ENCODE measurements around the gene GLUL. TPM values are rescaled to one million over a fixed set of nuclear protein-coding genes. Genes with fewer than 3 reads are reported as not detected.

Gene GLUL
- total RNA-seq, 4 donors from 2014 or later, result 5,859 to 11,803 (median 7,908) TPM

DNA sequence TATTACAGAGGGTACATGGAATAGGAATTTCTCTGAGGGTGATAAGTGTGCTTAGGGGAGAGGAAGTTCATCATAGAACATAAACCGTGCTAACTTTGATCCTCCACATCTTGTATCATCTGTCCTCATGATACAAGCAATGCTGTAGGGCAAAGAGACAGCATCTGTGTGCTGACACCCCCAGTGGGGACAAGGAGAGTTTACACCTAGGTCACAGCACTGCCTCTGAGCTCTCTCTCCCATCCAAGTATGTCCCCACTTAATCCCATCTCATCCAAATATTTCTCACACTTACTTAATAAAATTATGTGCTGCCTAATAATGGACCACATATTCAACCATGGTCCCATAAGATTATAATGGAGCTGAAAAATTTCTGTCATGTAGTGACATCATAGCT lies 13.2 kb upstream of the GLUL start:
- no peak for TF ChIP-seq EP300 (IDR thresholded peaks at IDR 0.05)
- TF ChIP-seq, protein P1, sequence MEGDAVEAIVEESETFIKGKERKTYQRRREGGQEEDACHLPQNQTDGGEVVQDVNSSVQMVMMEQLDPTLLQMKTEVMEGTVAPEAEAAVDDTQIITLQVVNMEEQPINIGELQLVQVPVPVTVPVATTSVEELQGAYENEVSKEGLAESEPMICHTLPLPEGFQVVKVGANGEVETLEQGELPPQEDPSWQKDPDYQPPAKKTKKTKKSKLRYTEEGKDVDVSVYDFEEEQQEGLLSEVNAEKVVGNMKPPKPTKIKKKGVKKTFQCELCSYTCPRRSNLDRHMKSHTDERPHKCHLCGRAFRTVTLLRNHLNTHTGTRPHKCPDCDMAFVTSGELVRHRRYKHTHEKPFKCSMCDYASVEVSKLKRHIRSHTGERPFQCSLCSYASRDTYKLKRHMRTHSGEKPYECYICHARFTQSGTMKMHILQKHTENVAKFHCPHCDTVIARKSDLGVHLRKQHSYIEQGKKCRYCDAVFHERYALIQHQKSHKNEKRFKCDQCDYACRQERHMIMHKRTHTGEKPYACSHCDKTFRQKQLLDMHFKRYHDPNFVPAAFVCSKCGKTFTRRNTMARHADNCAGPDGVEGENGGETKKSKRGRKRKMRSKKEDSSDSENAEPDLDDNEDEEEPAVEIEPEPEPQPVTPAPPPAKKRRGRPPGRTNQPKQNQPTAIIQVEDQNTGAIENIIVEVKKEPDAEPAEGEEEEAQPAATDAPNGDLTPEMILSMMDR (IDR thresholded peaks at IDR 0.05), result no peak
- TF ChIP-seq POLR2A (IDR thresholded peaks at IDR 0.05), result no peak
- Histone ChIP-seq H3K4me3 (no peak overlapping the region), H3K4me1 (no peaks in the 10 kb centered on the region), H3K36me3 (no peaks in the 10 kb centered on the region), H3K9me3 (peaks cover 0 to 8% (median 0%) of the 10 kb centered on the region in 4 donors), H3K27me3 (peaks cover 0 to 9% of the 10 kb centered on the region in 2 donors), H3K27ac (no peak overlapping the region)
- 63 to 86% methylated on average over 1 of the region's 1 CpG for WGBS, 2 donors
- DNase-seq (ENCODE audit: low spot score in 2 of 2), result no peak

DNA sequence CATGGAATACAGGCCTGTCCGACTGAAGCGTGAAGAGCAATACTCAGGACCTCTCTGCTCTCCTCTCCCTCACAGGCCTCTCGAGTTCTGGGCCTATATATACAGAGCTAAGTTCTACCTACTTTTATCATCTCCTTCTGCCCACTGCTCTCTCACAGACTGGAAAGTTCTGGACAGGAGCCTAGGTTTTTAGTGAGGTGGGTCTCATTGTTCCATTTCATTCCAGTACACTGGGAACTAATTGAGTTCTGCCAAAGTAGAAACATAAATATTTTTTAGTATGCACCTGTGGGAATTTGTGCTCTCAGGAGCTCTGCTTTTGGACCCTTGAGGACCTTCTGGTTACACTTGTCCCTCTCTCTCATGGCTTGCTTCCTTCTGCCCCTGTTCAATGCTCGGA lies 9.0 kb upstream of the GLUL start, which contains the start of gene TEDDM1:
TSS of gene TEDDM1 (minus strand) at position 101 of the 400 bp plus-strand sequence. CDS start 182 bp downstream, outside the sequence.
- WGBS, 2 donors, result 94 to 95% methylated on average over 4 of the region's 4 CpGs

DNA sequence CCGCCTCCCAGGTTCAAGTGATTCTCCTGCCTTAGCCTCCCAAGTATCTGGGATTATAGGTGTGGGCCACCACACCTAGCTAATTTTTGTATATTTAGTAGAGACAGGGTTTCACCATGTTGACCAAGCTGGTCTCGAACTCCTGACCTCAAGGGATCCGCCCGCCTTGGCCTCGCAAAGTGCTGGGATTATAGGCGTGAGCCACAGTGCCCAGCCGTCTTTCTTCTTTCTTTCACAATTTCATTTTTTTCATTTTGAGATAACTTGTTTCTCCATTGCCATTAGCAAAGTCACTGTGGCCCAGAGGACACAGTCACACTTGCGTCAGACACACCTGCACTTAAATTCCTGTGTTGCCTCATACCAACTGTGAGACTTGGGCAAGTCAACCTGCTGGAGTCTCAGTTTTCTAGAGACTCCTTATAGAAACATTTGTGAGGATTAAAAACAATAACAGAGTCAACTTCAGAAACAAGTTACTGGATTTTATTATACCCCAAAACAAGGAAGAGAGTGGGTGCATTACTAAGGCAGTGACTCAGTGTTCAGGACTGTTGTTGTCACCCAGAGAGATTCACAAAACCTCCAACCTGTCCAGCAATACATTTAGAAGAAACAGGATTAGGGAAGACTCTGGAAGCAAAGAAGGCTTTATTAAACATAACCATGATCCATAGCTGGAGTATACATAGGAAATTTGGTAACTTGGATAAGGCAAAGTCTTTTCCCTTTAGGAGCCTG lies 6.2 kb upstream of the GLUL start:
- Histone ChIP-seq H3K27ac (peak overlapping the region in 3 of 4 donors; percentile 56 to 98 (median 75)), H3K4me1 (peaks cover 0 to 50% (median 28%) of the 10 kb centered on the region in 4 donors), H3K36me3 (no peaks in the 10 kb centered on the region), H3K27me3 (no peaks in the 10 kb centered on the region), H3K9me3 (no peaks in the 10 kb centered on the region), H3K4me3 (no peak overlapping the region)
- 82 to 91% methylated on average over 8 of the region's 8 CpGs for WGBS, 2 donors
- TF ChIP-seq, protein P1 (IDR thresholded peaks at IDR 0.05), result no peak
- TF ChIP-seq POLR2A (IDR thresholded peaks at IDR 0.05) (no peak), EP300 (IDR thresholded peaks at IDR 0.05) (no peak)
- DNase-seq (ENCODE audit: low spot score in 2 of 2), result no peak

More for the DNA sequence above, 9.0 kb upstream of the GLUL start, which contains the start of gene TEDDM1:
- no peak for DNase-seq (ENCODE audit: low spot score in 2 of 2)
- no peak within 1 kb of the TSS for H3K27ac ChIP-seq
- H3K4me3 ChIP-seq, result no peak within 1 kb of the TSS
- peaks cover 0 to 3% (median 0%) of the 10 kb centered on the region in 4 donors for H3K9me3 ChIP-seq
- H3K36me3 ChIP-seq, result no peaks in the 10 kb centered on the region
- H3K4me1 ChIP-seq, result peaks cover 0 to 24% (median 10%) of the 10 kb centered on the region in 4 donors
- no peaks in the 10 kb centered on the region for H3K27me3 ChIP-seq
- TF ChIP-seq EP300 (IDR thresholded peaks at IDR 0.05), result no peak
- TF ChIP-seq POLR2A (IDR thresholded peaks at IDR 0.05), result no peak
- TF ChIP-seq, protein P1 (IDR thresholded peaks at IDR 0.05), result no peak

DNA sequence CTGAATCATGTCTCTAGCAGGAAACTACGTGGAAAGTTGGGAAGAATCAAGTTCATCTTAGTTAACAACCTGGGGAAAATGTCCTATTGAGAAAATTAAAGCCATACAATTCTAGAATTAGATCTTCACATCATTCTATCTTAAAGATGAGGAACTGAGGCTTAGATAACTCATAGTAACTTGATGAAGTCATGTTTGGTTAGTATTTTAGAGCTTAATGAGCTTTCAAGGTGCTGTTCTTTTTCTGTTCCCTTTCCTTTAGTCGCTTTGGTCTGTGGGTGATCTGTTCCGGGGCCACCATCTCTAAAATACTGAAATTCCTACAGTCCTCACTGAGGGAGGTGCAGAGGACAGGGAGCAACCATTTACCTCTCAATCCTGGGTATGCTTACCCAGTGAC lies 4.3 kb upstream of the GLUL start:
- WGBS, 2 donors, result 82% methylated on average over 3 of the region's 3 CpGs
- Histone ChIP-seq H3K4me1 (peaks cover 0 to 56% (median 32%) of the 10 kb centered on the region in 4 donors), H3K27me3 (no peaks in the 10 kb centered on the region), H3K27ac (peak overlapping the region; percentile 50 to 99 (median 86)), H3K9me3 (no peaks in the 10 kb centered on the region), H3K36me3 (peaks cover 0 to 3% (median 0%) of the 10 kb centered on the region in 3 donors), H3K4me3 (no peak overlapping the region)
- DNase-seq (ENCODE audit: low spot score in 2 of 2), result no peak
- TF ChIP-seq EP300 (IDR thresholded peaks at IDR 0.05) (no peak), POLR2A (IDR thresholded peaks at IDR 0.05) (no peak)
- TF ChIP-seq, protein P1 (IDR thresholded peaks at IDR 0.05), result no peak

Measured in tibial nerve (tissue), 4 donors.